HG02852 (cell line): Measurements from ENCODE around the gene GPR137B.
"Not testable (repeated sequence)": the region's sequence is repeated elsewhere in the genome, so short reads cannot be mapped to it uniquely, and the experiment has no call there.

Source experiments
- ATAC-seq: cut with Tn5 transposase; IDR thresholded peaks from one replicate; pipeline ENCODE4 v1.9.1; 2021; ENCODE audit warnings: mild to moderate bottlenecking, moderate library complexity; ENCODE audit not compliant: unreplicated experiment

GPR137B gene

DNA sequence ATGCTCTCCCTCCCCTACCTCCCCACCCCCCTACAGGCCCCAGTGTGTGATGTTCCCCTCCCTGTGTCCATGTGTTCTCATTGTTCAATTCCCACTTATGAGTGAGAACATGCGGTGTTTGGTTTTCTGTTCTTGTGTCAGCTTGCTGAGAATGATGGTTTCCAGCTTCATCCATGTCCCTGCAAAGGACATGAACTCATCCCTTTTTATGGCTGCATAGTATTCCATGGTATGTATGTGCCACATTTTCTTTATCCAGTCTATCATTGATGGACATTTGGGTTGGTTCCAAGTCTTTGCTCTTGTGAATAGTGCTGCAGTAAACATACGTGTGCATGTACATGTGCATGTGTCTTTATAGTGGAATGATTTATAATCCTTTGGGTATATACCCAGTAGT lies 44.1 kb downstream of the GPR137B start:
- not testable (repeated sequence) for ATAC-seq

DNA sequence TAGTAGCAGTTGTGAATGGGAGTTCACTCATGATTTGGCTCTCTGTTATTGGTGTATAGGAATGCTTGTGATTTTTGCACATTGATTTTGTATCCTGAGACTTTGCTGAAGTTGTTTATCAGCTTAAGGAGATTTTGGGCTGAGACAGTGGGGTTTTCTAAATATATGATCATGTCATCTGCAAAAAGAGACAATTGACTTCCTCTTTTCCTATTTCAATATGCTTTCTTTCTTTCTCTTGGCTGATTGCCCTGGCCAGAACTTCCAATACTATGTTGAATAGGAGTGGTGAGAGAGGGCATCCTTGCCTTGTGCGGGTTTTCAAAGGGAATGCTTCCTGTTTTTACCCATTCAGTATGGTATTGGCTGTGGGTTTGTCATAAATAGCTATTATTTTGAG lies 45.7 kb downstream of the GPR137B start:
- ATAC-seq = not testable (repeated sequence)

DNA sequence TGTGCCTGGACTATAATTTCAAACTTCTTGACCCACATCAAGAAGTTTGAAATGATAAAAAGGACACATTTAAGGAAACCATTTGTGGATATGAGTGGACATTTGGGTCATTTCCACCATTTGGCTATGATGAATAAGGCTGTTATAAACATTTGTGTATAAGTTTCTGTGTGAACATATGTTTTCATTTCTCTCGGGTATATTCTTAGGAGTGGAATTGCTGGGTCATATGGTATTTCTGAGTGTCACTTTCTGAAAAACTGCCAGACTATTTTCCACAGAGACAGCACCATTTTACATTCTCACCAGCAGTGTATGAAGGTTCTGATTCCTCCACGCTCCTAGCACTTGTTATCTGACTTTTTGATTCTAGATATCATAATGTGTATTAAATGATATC lies 50.8 kb downstream of the GPR137B start:
- no peak for ATAC-seq

DNA sequence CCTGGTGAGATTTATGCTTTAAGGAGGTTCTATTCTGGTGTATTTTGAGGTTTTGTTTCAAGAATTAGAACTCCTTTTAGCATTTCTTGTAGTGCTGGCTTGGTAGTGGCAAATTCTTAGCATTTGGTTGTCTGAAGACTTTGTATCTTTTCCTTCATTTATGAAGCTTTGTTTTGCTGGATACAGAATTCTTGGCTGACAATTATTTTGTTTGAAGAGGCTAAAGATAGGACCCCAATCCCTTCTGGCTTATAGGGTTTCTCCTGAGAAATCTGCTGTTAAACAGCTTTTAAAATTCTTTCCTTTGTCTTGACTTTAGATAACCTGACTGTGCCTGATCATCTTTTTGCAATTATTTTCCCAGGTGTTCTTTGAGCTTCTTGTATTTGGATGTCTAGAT lies 58.6 kb downstream of the GPR137B start:
- no peak for ATAC-seq

DNA sequence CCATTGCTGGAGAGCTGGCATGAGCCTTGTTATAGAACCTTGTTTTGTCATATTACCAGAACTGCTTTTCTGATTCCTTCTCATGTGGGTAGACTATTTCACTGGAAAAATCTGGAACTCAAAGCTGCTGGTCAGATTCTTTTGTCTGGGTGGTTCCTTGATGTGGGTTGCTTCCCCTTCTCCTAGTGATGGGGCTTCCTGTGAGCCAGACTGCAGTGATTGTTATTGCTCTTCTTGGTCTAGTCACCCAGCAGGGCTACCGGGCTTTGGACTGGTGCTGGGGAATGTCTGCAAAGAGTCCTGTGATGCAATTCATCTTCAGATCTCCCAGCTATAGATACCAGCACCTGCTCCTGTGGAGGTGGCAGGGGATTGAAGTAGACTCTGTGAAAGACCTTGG lies 59.4 kb downstream of the GPR137B start:
- ATAC-seq = no peak

DNA sequence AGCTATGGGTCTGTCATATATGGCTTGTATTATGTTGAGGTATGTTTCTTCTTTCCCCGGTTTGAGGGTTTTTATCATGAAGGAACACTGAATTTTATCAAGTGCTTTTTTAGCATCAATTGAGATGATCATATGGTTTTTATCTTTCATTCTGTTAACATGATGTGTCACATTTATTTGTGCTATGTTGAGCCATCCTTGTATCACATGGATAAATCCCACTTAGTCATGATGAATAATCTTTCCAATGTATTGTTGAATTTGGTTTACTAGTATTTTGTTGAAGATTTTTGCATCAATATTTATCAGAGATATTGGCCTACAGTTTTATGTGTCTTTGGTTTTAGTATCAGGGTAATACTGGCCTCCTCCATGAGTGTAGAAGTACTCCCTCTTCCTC lies 61.7 kb downstream of the GPR137B start:
- no peak for ATAC-seq

DNA sequence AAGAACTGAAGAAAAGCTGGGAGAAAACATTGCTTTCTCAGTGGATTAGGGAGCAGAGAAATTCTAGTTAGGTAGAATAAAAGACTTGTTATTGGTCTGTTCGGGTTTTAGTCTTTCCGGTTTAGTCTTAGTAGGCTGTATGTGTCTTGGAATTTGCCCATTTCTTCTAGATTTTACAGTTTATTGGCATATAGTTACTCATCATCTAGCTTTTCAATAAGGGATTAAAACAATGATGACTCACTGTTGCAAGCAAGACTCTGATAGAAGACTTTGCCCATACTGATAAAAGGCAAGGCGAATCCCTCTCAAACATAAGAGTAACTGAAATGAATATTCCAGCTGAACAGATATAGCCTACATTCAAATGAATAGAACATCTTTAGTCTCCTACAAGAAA lies 62.3 kb downstream of the GPR137B start:
- ATAC-seq = no peak

DNA sequence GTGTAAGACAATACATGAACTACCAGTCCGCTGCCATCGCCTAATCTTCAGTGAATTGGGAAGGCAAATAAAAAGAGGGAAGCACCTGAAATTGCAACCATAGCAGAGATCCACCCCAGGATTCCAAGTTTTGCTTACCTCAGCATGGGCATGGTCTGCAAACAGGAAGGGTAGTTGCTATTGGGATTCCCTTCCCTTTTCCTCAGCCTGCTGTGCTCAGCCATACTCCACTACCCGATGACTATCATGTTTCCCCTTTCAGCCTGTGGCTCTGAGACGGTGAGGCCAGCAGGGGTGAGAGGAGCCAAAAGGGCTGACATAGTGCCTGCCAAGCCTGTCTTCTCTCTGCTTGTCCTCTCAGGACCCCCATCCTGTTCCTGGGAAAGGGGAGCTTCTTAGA lies 64.2 kb downstream of the GPR137B start:
- no peak for ATAC-seq

DNA sequence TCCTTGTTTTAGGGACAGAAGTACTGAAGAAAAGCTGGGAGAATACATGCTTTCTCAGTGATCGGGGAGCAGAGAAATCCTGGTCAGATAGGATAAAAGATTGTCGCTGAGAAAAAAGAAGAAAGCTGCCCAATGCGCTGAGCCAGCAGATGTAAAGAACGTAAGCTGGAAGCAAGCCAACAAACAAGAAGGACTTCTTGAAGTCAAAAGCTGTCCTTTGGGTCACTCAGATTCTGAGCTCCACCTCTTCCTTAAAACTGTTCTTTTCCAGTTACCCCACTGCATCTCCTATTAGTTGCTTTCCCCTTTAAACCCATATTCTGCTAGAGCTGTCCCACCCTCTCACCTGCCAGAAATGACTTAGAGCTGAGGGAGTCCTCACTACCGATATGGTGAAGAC lies 64.8 kb downstream of the GPR137B start:
- ATAC-seq = no peak

DNA sequence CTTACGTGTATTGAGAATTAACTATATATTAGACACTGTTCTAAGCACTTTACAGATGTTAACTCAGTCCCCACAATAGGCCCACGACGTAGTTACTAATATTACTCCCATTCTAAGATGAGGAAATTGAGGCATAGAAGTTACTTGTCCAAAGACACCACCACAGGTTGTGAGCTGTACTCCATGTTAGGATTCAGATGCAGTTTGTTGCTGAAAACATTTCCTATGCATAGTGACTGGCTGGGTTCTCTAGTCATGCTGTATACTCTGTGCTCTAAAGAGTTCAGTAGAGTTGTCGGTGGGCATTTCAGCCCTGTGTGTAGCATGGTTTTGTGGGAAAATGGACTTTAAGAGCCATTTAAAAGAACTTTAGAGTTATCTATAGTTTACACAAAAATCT lies 65.2 kb downstream of the GPR137B start:
- ATAC-seq = no peak

DNA sequence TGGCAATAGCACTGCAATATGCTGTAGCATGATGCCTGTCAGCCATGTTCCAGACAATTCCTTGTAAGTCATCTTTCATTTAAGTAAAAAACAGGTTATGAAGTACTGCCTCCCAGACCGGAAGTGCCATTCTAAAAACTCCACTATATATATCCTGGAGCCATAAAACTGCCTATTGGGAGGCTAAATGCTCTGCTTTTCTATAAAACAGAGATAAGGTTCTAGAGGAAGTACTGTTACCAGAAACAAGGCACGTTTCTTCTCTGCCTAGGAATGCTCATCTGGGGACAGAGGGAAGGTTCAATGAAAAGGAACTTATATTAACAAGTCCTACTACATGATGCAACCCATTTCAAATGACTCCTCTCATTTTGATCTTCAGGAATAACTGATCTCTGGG lies 66.8 kb downstream of the GPR137B start:
- no peak for ATAC-seq

DNA sequence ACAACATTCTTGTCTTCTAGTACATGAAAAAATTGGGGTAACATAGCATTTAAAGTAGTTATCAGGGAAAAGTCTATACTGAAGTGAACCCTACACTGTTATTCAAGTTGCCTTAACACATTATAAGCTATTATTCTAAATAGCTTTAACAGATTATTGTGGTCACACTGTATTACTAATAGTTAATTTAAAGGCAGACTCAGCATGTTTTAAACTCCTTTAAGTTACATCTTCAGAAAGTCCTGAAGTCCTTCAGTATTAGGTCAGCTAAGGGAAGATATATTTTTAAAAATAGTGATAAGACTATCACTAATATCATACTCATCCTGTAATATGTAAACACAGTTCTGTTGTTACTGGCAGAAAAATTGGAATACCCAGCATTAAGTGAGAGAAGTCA lies 67.4 kb downstream of the GPR137B start:
- ATAC-seq = no peak

DNA sequence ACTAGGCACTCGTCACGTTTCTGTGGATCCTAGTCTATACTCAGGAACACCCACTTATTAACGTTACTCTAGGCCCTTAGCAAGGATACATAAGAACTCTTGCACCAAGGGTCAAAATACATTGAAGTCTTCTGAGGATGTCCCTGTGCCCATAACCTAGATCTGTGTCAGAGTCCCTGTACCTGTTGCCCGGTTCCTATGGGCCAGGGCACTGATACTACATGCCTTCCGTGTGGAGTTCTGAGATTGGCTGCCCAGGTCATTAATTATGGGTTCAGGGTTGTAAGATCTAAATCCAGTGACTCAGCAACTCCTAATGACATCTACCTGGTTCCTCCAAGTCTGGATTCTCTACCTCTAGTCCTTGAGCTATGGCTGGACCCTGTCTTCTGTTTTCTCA lies 69.5 kb downstream of the GPR137B start:
- ATAC-seq = no peak

DNA sequence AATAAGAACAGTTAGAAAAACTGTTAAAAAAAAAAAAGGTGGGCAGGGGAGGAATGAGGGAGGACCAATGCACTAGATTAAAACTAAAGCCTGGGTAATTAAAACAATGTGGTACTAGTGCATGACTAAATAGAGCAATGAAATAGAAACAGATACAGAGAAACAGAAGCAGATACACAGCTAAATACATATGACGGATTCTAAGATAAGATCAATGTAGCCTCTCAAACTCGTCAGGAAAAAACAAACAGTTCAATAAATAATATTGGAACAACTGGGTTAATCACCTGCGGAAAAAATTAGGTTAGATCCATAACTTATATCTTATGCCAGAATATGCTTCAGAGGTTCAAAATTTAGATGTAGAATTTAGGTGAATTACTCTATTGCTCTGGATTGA lies 71.2 kb downstream of the GPR137B start:
- ATAC-seq = no peak

DNA sequence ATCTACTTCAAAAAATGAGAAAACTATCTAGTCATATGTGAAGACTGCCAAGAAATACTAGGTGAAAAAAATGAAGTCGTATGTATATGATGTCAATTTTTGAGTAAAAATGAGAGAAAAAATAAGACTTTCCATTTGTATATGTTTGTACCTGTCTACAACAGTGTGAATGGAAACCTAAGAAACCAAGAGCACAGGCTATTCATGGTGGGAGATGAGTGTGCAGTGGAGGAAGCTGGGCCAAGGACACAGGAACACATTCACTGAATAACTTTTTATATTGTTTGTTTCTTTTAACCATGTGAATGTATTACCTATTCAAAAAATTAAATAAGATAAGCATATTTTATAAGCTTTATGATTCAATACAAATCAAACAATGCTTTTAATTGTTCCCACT lies 72.4 kb downstream of the GPR137B start:
- no peak for ATAC-seq

DNA sequence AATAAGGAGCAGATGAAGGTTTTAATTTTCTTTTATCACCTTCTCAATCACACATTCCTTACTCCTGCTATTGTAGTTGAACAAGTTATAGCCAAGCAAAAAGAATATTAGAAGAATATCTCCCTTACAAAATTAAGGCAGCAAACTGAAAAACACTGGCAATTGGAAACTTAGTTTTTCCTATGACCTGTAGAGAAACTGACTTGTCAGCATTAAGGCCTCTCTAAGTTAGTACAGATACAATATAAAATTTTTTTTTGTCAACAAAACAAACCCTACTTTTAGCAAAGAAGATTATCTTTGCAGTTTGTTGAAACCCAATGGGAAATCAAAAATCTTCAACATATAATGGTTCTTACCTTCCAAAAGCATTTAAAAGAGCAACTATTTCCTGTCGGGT lies 78.1 kb downstream of the GPR137B start:
- ATAC-seq = no peak

DNA sequence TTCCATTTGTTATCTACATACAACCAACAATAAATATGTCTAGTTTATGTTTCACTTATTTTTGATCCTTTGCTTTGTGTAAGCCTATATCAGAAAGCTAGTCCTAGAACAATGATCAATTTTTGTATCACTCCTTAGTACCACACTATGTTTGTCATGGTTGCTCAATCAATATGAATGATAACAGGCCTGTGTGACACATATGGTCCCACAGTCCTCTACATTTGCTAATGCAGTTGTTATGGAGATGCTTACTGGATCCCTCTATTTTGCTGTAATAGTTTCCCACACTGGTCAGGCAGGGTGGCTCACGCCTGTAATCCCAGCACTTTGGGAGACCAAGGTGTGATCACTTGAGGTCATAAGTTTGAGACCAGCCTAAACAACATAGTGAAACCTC lies 80.3 kb downstream of the GPR137B start:
- ATAC-seq = no peak

DNA sequence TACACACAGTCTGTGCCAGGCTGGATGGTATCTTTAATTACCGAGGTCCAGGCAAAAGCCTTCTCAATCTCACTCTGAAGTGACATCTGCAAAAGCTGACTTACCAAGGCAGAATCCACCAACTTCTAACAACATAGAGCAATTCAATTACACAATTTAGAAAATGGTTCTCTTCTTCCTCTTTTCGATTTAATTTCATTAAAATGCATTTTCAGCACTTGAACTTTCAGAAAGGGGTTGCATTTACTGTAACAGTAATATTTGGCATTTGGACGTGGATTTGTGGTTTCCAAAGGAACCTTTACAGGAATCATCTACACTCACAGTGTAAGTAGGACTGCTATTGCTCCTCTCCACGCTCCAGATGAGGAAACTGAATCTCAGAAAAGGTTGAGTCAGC lies 86.1 kb downstream of the GPR137B start:
- ATAC-seq = no peak

DNA sequence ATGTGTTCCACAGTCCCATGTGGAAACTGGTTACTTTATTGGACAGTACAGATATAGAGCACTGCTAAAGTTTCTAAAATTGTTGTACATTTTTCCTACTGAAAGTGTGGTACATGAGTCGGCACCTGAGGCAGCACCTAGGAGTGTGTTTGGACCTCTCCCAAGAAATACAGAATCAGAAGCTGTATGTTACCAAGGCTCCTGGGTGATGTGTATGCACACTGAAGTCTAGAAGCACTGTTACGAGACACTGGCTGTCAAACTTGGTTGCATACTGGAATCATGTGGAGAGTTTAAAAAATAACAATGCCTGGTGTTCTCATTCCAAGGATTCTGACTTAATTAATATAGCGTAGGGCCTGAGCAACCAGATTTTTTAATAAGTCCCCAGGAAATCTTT lies 92.8 kb downstream of the GPR137B start:
- no peak for ATAC-seq

DNA sequence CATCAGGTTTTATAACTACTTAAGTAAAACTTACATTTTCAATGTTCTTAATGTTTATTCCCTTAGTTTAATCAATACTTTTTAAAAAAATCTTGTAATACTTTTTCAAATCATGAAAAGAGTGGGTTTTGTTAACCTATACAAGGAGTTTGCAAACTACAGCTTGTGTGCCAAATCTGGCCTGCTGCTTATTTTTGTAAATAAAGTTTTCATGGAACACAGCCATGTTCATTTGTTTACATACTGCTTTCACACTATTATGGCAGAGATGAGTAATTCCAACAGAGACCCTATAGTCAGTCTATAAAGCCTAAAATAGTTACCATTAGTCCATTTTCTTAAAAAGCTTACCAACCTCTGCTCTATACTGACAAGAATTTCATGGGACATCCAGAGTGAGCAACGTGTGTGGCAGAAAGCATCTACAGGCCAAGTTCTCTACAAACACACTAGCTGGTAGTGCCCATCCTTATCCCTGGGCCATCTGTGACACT lies 96.8 kb downstream of the GPR137B start:
- ATAC-seq = no peak

DNA sequence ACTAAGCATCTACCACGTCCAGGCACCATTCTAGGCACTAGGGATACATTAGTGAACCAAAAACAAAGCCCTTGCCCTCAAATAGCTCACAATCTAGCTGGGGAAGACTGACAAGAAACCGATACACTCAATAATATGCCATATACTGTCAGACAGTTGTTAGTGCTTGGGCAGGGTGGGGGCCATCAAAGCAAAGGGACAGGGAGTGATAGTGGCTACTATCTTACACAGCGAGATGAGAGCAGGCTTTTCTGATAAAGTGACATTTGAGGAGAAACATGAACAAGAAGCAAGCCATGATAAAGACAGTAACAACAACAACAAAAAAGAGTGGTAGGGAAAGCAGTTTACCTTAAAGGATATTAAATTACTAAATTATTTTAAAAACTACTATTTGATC lies 98.3 kb downstream of the GPR137B start:
- no peak for ATAC-seq

DNA sequence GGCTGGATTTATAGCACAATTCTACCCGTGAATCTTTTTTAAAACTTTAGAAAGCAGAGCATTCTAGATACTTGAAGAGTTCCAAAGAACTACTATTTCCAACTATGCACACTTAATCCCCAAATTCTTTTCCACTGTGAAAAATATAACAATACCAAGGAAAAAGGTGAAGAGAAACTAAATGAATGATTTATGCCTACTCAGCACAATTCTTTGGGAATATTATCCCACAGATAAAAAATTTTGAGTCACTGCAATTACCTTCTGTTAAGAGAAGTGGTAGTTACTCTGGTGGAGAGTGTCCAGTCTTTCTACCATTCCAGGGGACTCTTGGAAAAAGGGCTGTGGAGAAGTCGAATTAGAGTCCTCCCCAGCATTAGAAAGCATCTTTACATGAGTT lies 100.2 kb downstream of the GPR137B start:
- no peak for ATAC-seq

DNA sequence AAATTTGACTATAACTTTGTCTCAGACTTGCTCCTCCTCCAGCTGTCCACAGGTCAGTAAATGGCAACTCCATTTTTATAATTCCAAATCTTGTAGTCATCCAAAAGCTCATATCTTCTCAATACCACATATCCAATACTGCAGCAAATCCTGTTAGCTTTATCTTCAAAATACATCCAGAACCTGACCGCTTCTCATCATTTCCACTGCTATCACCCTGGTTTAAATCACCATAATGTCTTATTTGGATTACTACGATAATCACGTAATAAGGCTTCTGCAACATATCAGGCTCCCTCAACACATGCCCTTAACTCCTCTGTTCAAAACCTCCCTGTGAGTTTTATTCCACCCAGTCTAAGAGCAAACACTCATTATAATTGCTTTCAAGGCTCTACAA lies 104.9 kb downstream of the GPR137B start:
- no peak for ATAC-seq

DNA sequence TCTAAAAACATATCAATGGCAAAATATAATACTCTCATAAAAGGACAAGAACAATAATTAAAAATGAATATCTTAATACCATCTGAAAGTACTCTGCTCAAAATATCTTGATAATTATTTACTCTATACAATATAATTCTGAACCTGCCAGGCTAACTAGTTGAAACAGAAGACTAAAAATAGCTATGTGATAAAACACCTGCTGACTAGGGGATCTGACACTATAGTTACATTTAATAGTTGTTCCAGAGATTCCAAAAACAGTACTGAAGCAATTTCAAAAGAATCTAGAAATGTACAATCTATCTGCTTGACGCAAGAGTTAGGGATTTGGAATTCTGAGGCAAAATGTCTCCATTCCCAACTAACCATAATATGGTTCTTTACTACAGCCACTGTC lies 109.2 kb downstream of the GPR137B start:
- no peak for ATAC-seq
